ENCODE results near the gene GPR146.
"Not testable (repeated sequence)": the region's sequence is repeated elsewhere in the genome, so short reads cannot be mapped to it uniquely, and the experiment has no call there.

Gene GPR146

DNA sequence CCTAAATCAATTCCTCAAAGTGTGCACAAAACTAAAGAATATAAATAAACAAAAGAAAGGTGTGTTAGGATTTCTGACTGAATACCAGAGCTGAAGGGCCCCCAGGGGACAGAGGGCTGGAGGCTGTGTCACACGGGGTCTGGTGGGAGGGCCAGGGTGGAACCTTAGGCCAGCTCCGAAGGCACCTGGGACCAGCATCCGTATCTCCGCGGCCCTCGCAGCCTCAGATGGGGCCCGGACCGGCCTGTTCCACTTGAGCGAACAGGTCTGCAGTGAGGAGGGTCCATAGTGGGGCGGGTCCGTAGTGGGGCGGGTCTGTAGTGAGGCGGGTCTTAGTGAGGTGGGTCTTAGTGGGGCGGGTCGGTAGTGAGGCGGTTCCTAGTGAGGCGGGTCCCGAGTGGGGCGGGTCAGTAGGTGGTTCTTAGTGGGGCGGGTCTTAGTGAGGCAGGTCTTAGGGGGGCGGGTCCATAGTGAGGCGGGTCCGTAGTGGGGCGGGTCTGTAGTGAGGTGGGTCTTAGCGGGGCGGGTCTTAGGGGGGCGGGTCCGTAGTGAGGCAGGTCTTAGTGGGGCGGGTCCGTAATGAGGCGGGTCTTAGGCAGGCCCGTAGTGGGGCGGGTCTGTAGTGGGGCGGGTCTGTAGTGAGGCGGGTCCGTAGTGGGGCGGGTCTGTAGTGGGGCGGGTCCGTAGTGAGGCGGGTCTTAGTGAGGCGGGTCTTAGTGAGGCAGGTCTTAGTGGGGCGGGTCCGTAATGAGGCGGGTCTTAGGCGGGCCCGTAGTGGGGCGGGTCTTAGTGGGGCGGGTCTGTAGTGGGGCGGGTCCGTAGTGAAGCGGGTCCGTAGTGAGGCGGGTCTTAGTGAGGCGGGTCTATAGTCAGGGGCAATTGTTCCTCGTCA is 15.1 kb downstream of the GPR146 start:
- no peak for FAIRE-seq

GRCh38 chr7:1060315-1061072 is 16.1 kb downstream of the GPR146 start:
- no peak for FAIRE-seq

DNA sequence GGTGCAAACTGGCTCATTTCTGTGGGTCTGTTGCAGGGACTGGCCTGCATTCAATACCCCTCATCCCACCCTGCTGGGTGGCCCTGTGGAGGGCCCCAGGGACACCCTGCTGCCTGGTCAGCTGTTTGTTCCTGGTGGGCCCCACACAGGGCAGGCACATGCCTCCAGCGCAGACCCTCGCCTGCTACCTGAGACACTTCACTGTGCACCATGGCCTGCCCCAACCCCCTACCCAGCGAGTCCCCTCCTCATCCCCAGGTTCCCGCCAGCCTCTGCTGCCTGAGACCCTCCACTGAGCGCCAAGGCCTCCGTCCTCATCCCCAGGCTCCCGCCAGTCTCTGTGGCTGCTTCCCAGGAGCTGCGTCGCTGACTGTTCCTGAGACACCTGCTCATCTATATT is 16.8 kb downstream of the GPR146 start:
- FAIRE-seq, result no peak

DNA sequence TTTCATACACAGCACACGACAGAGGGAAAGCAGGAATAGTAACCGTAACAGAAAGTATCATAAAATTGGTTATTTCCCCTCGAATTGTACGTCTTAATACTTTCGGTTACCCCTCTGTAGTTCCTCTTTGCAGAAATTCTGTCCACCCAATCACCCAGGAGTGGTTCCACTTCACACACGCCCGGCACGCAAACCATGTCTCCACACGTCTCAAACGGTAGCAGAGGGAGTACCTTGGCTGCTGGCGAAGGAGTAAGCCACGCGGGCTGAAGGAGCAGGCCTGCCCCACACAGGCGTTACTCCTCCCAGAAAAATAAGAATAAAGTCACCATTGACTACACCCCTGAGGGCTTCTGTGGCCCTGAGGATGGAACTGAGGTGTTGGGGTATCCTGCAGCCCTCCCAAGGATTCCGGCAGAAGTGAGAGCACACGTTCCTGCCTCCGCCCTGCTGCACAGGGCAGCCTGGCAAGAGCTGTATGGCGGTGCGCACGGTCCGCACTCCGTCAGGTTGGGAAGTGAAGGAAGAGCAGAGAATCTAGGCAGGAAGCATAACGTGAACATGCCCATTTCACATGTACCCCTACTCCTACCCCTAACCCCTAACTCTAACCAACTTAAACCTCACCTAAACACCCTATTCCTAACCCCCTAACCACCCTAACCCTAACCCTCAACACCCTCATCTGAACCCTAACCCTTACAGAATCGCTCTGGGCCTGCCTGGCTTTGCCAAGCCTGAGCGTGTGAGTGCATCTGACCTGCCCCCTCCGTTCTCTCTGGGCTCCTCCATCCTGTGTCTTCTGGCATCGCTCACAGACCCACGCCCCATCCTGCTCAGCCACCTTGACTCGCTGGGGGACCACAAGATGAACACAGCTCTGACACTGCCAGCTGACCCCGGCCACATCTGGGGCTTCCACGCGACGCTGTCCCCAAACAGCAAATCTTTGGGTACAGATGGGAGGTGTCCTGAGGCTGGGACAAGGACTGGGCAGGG is 18.2 kb downstream of the GPR146 start:
- FAIRE-seq, result no peak

GRCh38 chr7:1063361-1063760 is 19.0 kb downstream of the GPR146 start:
- no peak for FAIRE-seq

GRCh38 chr7:1064581-1064980 is 20.2 kb downstream of the GPR146 start:
- FAIRE-seq, result no peak

GRCh38 chr7:1065263-1065584 is 20.9 kb downstream of the GPR146 start:
- no peak for FAIRE-seq

GRCh38 chr7:1065585-1066241 is 21.4 kb downstream of the GPR146 start:
- no peak for FAIRE-seq

GRCh38 chr7:1066242-1066588 is 21.9 kb downstream of the GPR146 start:
- FAIRE-seq, result no peak

- FAIRE-seq, result no peak
These were observed 23.7 kb downstream of the GPR146 start for GRCh38 chr7:1068013-1068412.

DNA sequence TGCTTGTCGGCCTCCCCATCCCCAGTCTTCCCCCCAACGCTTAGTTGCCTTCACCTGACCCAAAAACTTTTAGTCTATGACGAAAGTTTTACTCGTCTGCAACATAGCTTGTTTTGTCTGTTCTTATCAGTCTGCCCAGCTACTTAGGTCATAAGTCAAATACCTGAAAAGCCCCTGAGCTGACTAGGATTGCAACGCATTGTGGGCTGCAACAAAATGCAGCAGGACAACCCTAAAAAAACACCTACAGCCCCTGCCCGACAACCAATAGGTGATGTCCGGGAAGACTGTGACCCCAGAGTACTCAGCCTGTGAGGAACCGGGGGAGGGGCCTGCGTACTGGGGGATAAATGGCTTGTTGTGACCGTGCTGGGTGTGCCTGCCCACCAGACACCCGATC is 24.3 kb downstream of the GPR146 start:
- no peak for FAIRE-seq

DNA sequence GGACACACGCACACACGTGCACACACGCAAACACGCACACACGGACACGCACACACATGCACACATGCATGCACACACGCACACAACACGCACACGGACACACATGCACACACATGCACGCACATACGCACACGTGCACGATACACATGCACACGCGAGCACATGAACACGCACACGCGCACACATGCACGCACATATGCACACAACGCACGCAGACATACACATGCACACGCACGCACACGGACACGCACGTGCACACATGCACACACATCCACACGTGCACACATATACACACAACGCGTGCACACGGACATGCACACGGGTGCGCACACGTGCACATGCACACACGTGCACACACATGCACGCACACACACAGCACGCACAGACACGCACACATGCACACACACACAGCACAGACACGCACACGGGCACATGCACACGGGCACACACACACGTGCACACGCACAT is 26.2 kb downstream of the GPR146 start:
- no peak for FAIRE-seq

- FAIRE-seq, result no peak
These were observed 27.4 kb downstream of the GPR146 start for GRCh38 chr7:1071731-1072254.

DNA sequence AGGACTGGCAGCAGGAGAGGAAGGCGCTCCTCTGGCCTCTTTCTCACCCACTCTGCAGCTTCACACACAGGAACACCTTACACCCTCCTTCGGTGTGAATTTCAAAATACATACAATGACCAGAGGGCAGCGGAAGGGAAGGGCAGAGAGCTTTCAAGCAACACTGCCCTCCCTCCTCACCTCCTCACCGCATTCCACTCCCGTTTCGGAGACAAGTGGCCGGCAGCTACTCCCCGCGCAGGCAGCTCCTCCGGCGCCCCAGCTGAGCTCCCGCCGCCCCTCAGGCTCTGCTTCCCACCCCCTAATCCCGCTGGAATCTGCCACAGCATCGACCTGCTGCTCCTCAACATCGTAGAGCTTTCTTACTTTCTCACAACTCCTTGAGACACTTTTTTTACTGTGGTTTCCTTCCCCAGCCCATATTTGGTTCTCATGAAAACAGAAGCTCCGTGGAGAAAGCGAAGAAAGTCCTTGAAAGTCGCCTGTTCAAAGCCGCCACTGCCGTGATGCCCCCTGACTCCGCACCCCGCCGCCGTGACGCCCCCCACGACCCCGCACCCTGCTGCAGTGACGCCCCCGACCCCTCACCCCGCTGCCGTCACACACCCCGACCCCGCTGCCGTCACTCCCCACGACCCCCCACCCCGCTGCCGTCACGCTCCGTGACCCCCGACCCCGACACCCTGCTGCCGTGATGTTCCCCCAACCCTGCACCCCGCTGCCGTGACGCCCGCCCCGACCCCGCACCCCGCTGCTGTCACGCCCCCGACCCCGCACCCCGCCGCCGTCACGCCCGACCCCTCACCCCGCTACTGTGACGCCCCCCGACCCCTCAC is 29.0 kb downstream of the GPR146 start:
- FAIRE-seq, result no peak

GRCh38 chr7:1074018-1074417 is 29.7 kb downstream of the GPR146 start:
- not testable (repeated sequence) for FAIRE-seq

- FAIRE-seq, result no peak
These were observed 30.5 kb downstream of the GPR146 start for GRCh38 chr7:1074593-1075431.

- no peak for FAIRE-seq
These were observed 32.1 kb downstream of the GPR146 start for GRCh38 chr7:1076184-1077072.

GRCh38 chr7:1078519-1078918 is 34.2 kb downstream of the GPR146 start:
- FAIRE-seq, result no peak

DNA sequence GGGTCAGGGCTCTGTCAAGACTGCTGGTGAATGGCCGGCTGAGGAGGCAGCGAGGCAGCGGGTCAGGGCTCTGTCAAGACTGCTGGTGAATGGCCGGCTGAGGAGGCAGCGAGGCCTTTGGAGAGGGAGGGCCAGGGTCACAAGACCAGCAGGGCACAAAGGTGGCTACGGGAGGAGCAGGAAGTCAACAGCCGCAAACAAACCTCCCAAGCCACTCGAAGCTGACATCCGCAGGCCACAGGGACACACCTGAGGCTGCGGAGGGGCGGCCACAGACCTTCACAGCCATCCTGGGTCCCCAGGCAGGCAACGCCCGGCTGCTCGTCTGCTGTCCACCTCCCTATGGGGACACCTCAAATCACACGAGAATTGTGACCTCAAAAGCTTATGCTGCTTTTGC is 34.6 kb downstream of the GPR146 start:
- no peak for FAIRE-seq

Data from endometrium (tissue), 2 donors.